ENCODE results near the gene ABO. TPM values are rescaled to one million over a fixed set of nuclear protein-coding genes. Genes with fewer than 3 reads are reported as not detected.
"Not testable (repeated sequence)": the region's sequence is repeated elsewhere in the genome, so short reads cannot be mapped to it uniquely, and the experiment has no call there.

The ABO gene
- total RNA-seq, 2 experiments from 2014 or later: 0.20 to 0.53 TPM

- H3K36me3 Mint-ChIP-seq (ENCODE audit: low read depth): no peaks in the 10 kb centered on the region
- ChIA-PET CTCF (interaction anchor here (0.7 to 3.6 kb wide), 5 partner anchors 53 to 407 kb away, joined by 3 to 12 read pairs (median 4); partner anchors contain the start of gene SURF1), POLR2A (no interaction called here)
- H3K27ac Mint-ChIP-seq: no peak overlapping the region
- no peak for DNase-seq
- peaks cover 10% of the 10 kb centered on the region for H3K27me3 Mint-ChIP-seq
- peaks cover 5% of the 10 kb centered on the region for H3K4me1 Mint-ChIP-seq
- no peaks in the 10 kb centered on the region for H3K9me3 Mint-ChIP-seq
- H3K4me3 Mint-ChIP-seq: no peak overlapping the region
Measured at GRCh38 chr9:133239533-133240090, 35.4 kb downstream of the ABO start.

- no peaks in the 10 kb centered on the region for H3K9me3 Mint-ChIP-seq
- H3K36me3 Mint-ChIP-seq (ENCODE audit: low read depth): no peaks in the 10 kb centered on the region
- peaks cover 10% of the 10 kb centered on the region for H3K27me3 Mint-ChIP-seq
- H3K4me3 Mint-ChIP-seq: no peak overlapping the region
- H3K4me1 Mint-ChIP-seq: peaks cover 5% of the 10 kb centered on the region
- CTCF ChIA-PET: interaction anchor here (0.7 to 3.6 kb wide), 5 partner anchors 52 to 406 kb away, joined by 3 to 12 read pairs (median 4); partner anchors contain the start of gene SURF1
- POLR2A ChIA-PET: no interaction called here
- H3K27ac Mint-ChIP-seq: no peak overlapping the region
- peak; percentile 70 for DNase-seq
Measured at GRCh38 chr9:133238851-133239532, 36.0 kb downstream of the ABO start.

- H3K4me1 Mint-ChIP-seq: peaks cover 5% of the 10 kb centered on the region
- DNase-seq: peak; percentile 24
- ChIA-PET POLR2A (no interaction called here), CTCF (interaction anchor here (1.1 to 3.6 kb wide), 3 partner anchors 52 to 139 kb away, joined by 3 to 12 read pairs (median 5); partner anchors contain the start of gene SURF1)
- H3K27ac Mint-ChIP-seq: no peak overlapping the region
- no peaks in the 10 kb centered on the region for H3K36me3 Mint-ChIP-seq (ENCODE audit: low read depth)
- no peak overlapping the region for H3K4me3 Mint-ChIP-seq
- H3K27me3 Mint-ChIP-seq: peaks cover 10% of the 10 kb centered on the region
- no peaks in the 10 kb centered on the region for H3K9me3 Mint-ChIP-seq
Measured at GRCh38 chr9:133238272-133238850, 36.6 kb downstream of the ABO start.

- Mint-ChIP-seq H3K4me3 (no peak overlapping the region), H3K36me3 (ENCODE audit: low read depth) (no peaks in the 10 kb centered on the region), H3K27ac (no peak overlapping the region), H3K9me3 (no peaks in the 10 kb centered on the region), H3K27me3 (peaks cover 10% of the 10 kb centered on the region), H3K4me1 (peaks cover 5% of the 10 kb centered on the region)
- DNase-seq: no peak
- CTCF ChIA-PET: no interaction called here
- POLR2A ChIA-PET: no interaction called here
Measured at GRCh38 chr9:133237035-133237731, 37.8 kb downstream of the ABO start.

GRCh38 chr9:133236291-133237034 is 38.5 kb downstream of the ABO start:
- POLR2A ChIA-PET; H3K9me3 Mint-ChIP-seq; CTCF ChIA-PET; H3K4me3 Mint-ChIP-seq; H3K36me3 Mint-ChIP-seq (ENCODE audit: low read depth); H3K27ac Mint-ChIP-seq; H3K4me1 Mint-ChIP-seq; H3K27me3 Mint-ChIP-seq; DNase-seq: not testable (repeated sequence)

- ChIA-PET POLR2A (no interaction called here), CTCF (no interaction called here)
- no peak overlapping the region for H3K27ac Mint-ChIP-seq
- H3K36me3 Mint-ChIP-seq (ENCODE audit: low read depth): no peaks in the 10 kb centered on the region
- peaks cover 10% of the 10 kb centered on the region for H3K27me3 Mint-ChIP-seq
- H3K4me1 Mint-ChIP-seq: peaks cover 5% of the 10 kb centered on the region
- DNase-seq: no peak
- H3K9me3 Mint-ChIP-seq: no peaks in the 10 kb centered on the region
- no peak overlapping the region for H3K4me3 Mint-ChIP-seq
Measured at GRCh38 chr9:133235549-133236222, 39.3 kb downstream of the ABO start.

GRCh38 chr9:133234577-133235322 is 40.3 kb downstream of the ABO start:
- no peaks in the 10 kb centered on the region for H3K9me3 Mint-ChIP-seq
- CTCF ChIA-PET: no interaction called here
- POLR2A ChIA-PET: no interaction called here
- H3K4me1 Mint-ChIP-seq: peaks cover 5% of the 10 kb centered on the region
- H3K4me3 Mint-ChIP-seq: no peak overlapping the region
- H3K27me3 Mint-ChIP-seq: peaks cover 10% of the 10 kb centered on the region
- DNase-seq: no peak
- no peak overlapping the region for H3K27ac Mint-ChIP-seq
- H3K36me3 Mint-ChIP-seq (ENCODE audit: low read depth): no peaks in the 10 kb centered on the region

- CTCF ChIA-PET: no interaction called here
Measured at GRCh38 chr9:133233681-133234432, 41.1 kb downstream of the ABO start.

GRCh38 chr9:133231934-133232568 is 43.0 kb downstream of the ABO start:
- H3K9me3 Mint-ChIP-seq; H3K4me1 Mint-ChIP-seq; H3K36me3 Mint-ChIP-seq (ENCODE audit: low read depth); H3K4me3 Mint-ChIP-seq; POLR2A ChIA-PET; CTCF ChIA-PET; H3K27ac Mint-ChIP-seq; H3K27me3 Mint-ChIP-seq; DNase-seq: not testable (repeated sequence)

More at GRCh38 chr9:133233681-133234432, 41.1 kb downstream of the ABO start:
- no peak for DNase-seq
- H3K4me1 Mint-ChIP-seq: peaks cover 3% of the 10 kb centered on the region
- H3K4me3 Mint-ChIP-seq: no peak overlapping the region
- H3K36me3 Mint-ChIP-seq (ENCODE audit: low read depth): no peaks in the 10 kb centered on the region
- peaks cover 7% of the 10 kb centered on the region for H3K27me3 Mint-ChIP-seq
- POLR2A ChIA-PET: no interaction called here
- no peak overlapping the region for H3K27ac Mint-ChIP-seq
- no peaks in the 10 kb centered on the region for H3K9me3 Mint-ChIP-seq

GRCh38 chr9:133230514-133230913 is 44.5 kb downstream of the ABO start:
- H3K27ac Mint-ChIP-seq; H3K9me3 Mint-ChIP-seq; CTCF ChIA-PET; POLR2A ChIA-PET; H3K27me3 Mint-ChIP-seq; H3K36me3 Mint-ChIP-seq (ENCODE audit: low read depth); H3K4me3 Mint-ChIP-seq; H3K4me1 Mint-ChIP-seq; DNase-seq: not testable (repeated sequence)

GRCh38 chr9:133230093-133230492 is 44.9 kb downstream of the ABO start:
- ChIA-PET POLR2A (no interaction called here), CTCF (no interaction called here)
- Mint-ChIP-seq H3K4me1 (no peaks in the 10 kb centered on the region), H3K27ac (no peak overlapping the region), H3K4me3 (no peak overlapping the region), H3K36me3 (ENCODE audit: low read depth) (no peaks in the 10 kb centered on the region), H3K9me3 (no peaks in the 10 kb centered on the region), H3K27me3 (no peaks in the 10 kb centered on the region)
- DNase-seq: no peak
